SK-N-SH (cell line): ENCODE data around the gene SMIM34. TPM values are rescaled to one million over a fixed set of nuclear protein-coding genes. Genes with fewer than 3 reads are reported as not detected.

Source experiments
- CTCF ChIA-PET: fragments of 300-600, 350-600 bp; formaldehyde crosslinking; extraction: SDS; loops from one replicate; lab custom pipeline; 2021; lab: Yijun Ruan, JAX
- POLR2A ChIA-PET: fragments of 350-600 bp; sonication (Branson Sonifier 250); formaldehyde crosslinking; extraction: SDS; loops from one replicate; lab custom pipeline; 2020; ENCODE audit warnings: antibody characterized with exemption, inconsistent platforms; lab: Yijun Ruan, JAX
- DNase-seq: peaks from one replicate; pipeline ENCODE4 v3.0.0; 2012
- H2AFZ ChIP-seq: fragments of 200-600 bp; sonication (generic); 2 replicates; pipeline ENCODE4 v1.8.1; 2016; ENCODE audit warnings: antibody characterized with exemption, mild to moderate bottlenecking, low read depth
- H3F3A ChIP-seq: fragments of 200-600 bp; sonication (generic); replicated peaks from 2 replicates; pipeline ENCODE3; 2016; ENCODE audit warnings: antibody characterized with exemption, mild to moderate bottlenecking; ENCODE audit not compliant: insufficient read depth
- H3K27ac ChIP-seq, 2 experiments: fragments of 200-500 bp in 1 of 2; fragments of 200-600 bp in 1 of 2; sonication (Bioruptor generic) in 1 of 2; sonication (generic), shearing (Covaris generic) in 1 of 2; 2 replicates each; pipeline versions ENCODE4 v1.5.1 to v1.6.1; 2014 to 2016; ENCODE audit warnings: low read depth in 2 of 2, inconsistent platforms in 1 of 2, low read length in 1 of 2, mild to moderate bottlenecking in 1 of 2, mixed read lengths in 1 of 2
- H3K27me3 ChIP-seq: fragments of 200-600 bp; sonication (generic), shearing (Covaris generic); 2 replicates; pipeline ENCODE4 v1.6.1; 2016; ENCODE audit warnings: mixed run types; ENCODE audit not compliant: insufficient read depth
- H3K36me3 ChIP-seq, 2 experiments: fragments of 200-500 bp in 1 of 2; fragments of 200-600 bp in 1 of 2; sonication (Bioruptor generic) in 1 of 2; sonication (generic) in 1 of 2; replicated peaks in 1 of 2; 2 replicates each; pipeline versions ENCODE3 to v1.5.1; 2014 to 2016; ENCODE audit warnings: low read length in 1 of 2, mild to moderate bottlenecking in 1 of 2; ENCODE audit not compliant: insufficient read depth in 2 of 2, control insufficient read depth in 1 of 2
- H3K4me1 ChIP-seq, 2 experiments: fragments of 200-500 bp in 1 of 2; fragments of 200-600 bp in 1 of 2; sonication (Bioruptor generic) in 1 of 2; sonication (generic), shearing (Covaris generic) in 1 of 2; 2 replicates each; pipeline versions ENCODE4 v1.5.1 to v1.6.1; 2014 to 2016; ENCODE audit warnings: low read depth in 1 of 2, low read length in 1 of 2, mixed run types in 1 of 2; ENCODE audit not compliant: insufficient read depth in 2 of 2, control insufficient read depth in 1 of 2
- H3K4me2 ChIP-seq: fragments of 200-600 bp; sonication (generic), shearing (Covaris generic); 2 replicates; pipeline ENCODE4 v1.6.1; 2017; ENCODE audit warnings: mixed run types
- H3K4me3 ChIP-seq, 2 experiments: fragments of 200-500 bp in 1 of 2; fragments of 200-600 bp in 1 of 2; sonication (Bioruptor generic) in 1 of 2; sonication (generic), shearing (Covaris generic) in 1 of 2; 2 replicates each; pipeline versions ENCODE4 v1.5.1 to v1.8.1; 2014 to 2016; ENCODE audit warnings: low read depth in 2 of 2, inconsistent platforms in 1 of 2, low read length in 1 of 2, mild to moderate bottlenecking in 1 of 2, mixed read lengths in 1 of 2, moderate library complexity in 1 of 2
- H3K79me2 ChIP-seq: fragments of 200-600 bp; sonication (generic); 2 replicates; pipeline ENCODE4 v1.8.1; 2017; ENCODE audit warnings: mild to moderate bottlenecking; ENCODE audit not compliant: insufficient read depth
- H3K9ac ChIP-seq: fragments of 200-600 bp; sonication (generic); 2 replicates; pipeline ENCODE4 v1.6.1; 2017; ENCODE audit warnings: mixed run types
- H3K9me2 ChIP-seq: fragments of 200-600 bp; sonication (generic); 2 replicates; pipeline ENCODE4 v1.6.1; 2017; ENCODE audit warnings: mixed run types
- H3K9me3 ChIP-seq: fragments of 200-600 bp; sonication (generic); 2 replicates; pipeline ENCODE4 v1.6.1; 2017; ENCODE audit warnings: mixed run types, mild to moderate bottlenecking, moderate library complexity
- H4K20me1 ChIP-seq: fragments of 200-600 bp; sonication (generic); 2 replicates; pipeline ENCODE4 v1.6.1; 2017; ENCODE audit warnings: mild to moderate bottlenecking, mixed run types; ENCODE audit not compliant: insufficient read depth
- CHD2 ChIP-seq: fragments of 150-350 bp; IDR thresholded peaks from 2 replicates; pipeline ENCODE4 v1.6.1; 2018; ENCODE audit warnings: low read length; ENCODE audit not compliant: partially characterized antibody
- EP300 ChIP-seq, 2 experiments: IDR thresholded peaks; 2 replicates each; pipeline versions ENCODE4 v1.4.0 to v1.6.1; 2012; ENCODE audit warnings: borderline replicate concordance in 1 of 2, low read depth in 1 of 2, low read length in 1 of 2
- FOXJ3 ChIP-seq: sonication (generic); formaldehyde crosslinking; IDR thresholded peaks from 2 replicates; pipeline ENCODE4 v1.5.1; 2020; ENCODE audit warnings: mild to moderate bottlenecking, missing genetic modification reagents
- GABPA ChIP-seq: IDR thresholded peaks from 2 replicates; pipeline ENCODE4 v1.4.0; 2012; ENCODE audit warnings: low read depth, mild to moderate bottlenecking
- JUND ChIP-seq: IDR thresholded peaks from 2 replicates; pipeline ENCODE4 v1.4.0; 2012
- MEF2A ChIP-seq: IDR thresholded peaks from 2 replicates; pipeline ENCODE4 v1.4.0; 2012; ENCODE audit warnings: low read depth, borderline replicate concordance
- NFIC ChIP-seq: IDR thresholded peaks from 2 replicates; pipeline ENCODE4 v1.4.0; 2012; ENCODE audit warnings: borderline replicate concordance
- NRF1 ChIP-seq: IDR thresholded peaks from 2 replicates; pipeline ENCODE4 v1.6.1; 2012; ENCODE audit warnings: low read depth, mild to moderate bottlenecking, low read length
- POLR2AphosphoS5 ChIP-seq: IDR thresholded peaks from 2 replicates; pipeline ENCODE4 v1.6.1; 2012; ENCODE audit warnings: low read depth, low read length
- SMC3 ChIP-seq: IDR thresholded peaks from 2 replicates; pipeline ENCODE4 v1.6.1; 2012; ENCODE audit warnings: low read depth, low read length, improper control_type of control experiment
- TEAD4 ChIP-seq: IDR thresholded peaks from 2 replicates; pipeline ENCODE4 v1.4.0; 2012; ENCODE audit warnings: mild to moderate bottlenecking, borderline replicate concordance; ENCODE audit not compliant: insufficient read depth
- WGBS: methylation state at CpG from one replicate; pipeline ENCODE4 v1.1.6; 2017; ENCODE audit warnings: low lambda C conversion rate; 5-methylcytosine and 5-hydroxymethylcytosine counted together
- polyA plus RNA-seq, 3 experiments: library from polyadenylated mRNA; depleted of rRNA; stranded (reverse); fragments of >200 nt; gene quantifications; 2 replicates each; pipeline ENCODE4 v1.2.3, GENCODE V29; 2012
- TF ChIP-seq, protein P1 (sequence below): IDR thresholded peaks from 2 replicates; pipeline ENCODE4; 2012
- TF ChIP-seq, protein P2 (sequence below): IDR thresholded peaks from 2 replicates; pipeline ENCODE4 v1.4.0; 2012; ENCODE audit warnings: low read depth, borderline replicate concordance
- TF ChIP-seq, protein P3 (sequence below): IDR thresholded peaks from 2 replicates; pipeline ENCODE4 v1.4.0; 2012; ENCODE audit warnings: low read depth, borderline replicate concordance
- TF ChIP-seq, protein P4 (sequence below): IDR thresholded peaks from 2 replicates; pipeline ENCODE4 v1.6.1; 2012; ENCODE audit warnings: mild to moderate bottlenecking, low read depth, low read length, moderate library complexity

The SMIM34 gene
- polyA plus RNA-seq, 1 of the 3 experiments (the other 2 are of a cell fraction): not detected

DNA sequence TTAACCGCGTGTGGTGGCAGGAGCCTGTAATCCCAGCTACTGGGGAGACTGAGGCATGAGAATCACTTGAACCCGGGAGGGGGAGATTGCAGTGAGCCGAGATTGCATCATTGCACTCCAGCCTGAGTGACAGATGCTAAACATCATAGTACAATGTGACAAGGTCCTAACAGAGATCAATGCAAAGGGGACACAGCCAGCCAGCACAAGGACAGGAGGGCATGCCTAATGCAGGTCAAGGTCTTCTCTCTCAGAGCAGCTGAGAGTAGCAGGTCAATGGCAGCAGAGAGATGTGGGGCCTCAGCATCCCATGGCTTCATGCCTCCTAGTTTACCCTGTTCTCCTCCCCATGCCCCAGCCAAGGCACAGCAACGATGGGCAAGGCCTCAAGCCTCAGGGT is 51.4 kb downstream of the SMIM34 start:
- Histone ChIP-seq H3K27ac (no peak overlapping the region), H3K9me2 (no peaks in the 10 kb centered on the region), H3K27me3 (no peaks in the 10 kb centered on the region; the same call in 1 of the 2 replicates), H3K79me2 (no peaks in the 10 kb centered on the region), H3K9ac (no peak overlapping the region), H2AFZ (no peak overlapping the region), H3K4me3 (no peak overlapping the region), H3K4me2 (no peak overlapping the region), H3K9me3 (no peaks in the 10 kb centered on the region), H3K4me1 (no peaks in the 10 kb centered on the region), H4K20me1 (no peaks in the 10 kb centered on the region)
- POLR2A ChIA-PET: no interaction called here
- WGBS: 72% methylated on average over 5 of the region's 5 CpGs
- CTCF ChIA-PET: interaction anchor here (2.7 kb wide), 1 partner anchor 10 kb away, joined by 13 read pairs; no protein-coding TSS in a partner anchor
- no peak for DNase-seq
- TF ChIP-seq, protein P1, sequence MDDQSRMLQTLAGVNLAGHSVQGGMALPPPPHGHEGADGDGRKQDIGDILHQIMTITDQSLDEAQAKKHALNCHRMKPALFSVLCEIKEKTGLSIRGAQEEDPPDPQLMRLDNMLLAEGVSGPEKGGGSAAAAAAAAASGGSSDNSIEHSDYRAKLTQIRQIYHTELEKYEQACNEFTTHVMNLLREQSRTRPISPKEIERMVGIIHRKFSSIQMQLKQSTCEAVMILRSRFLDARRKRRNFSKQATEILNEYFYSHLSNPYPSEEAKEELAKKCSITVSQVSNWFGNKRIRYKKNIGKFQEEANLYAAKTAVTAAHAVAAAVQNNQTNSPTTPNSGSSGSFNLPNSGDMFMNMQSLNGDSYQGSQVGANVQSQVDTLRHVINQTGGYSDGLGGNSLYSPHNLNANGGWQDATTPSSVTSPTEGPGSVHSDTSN: no peak
- TF ChIP-seq, protein P2, sequence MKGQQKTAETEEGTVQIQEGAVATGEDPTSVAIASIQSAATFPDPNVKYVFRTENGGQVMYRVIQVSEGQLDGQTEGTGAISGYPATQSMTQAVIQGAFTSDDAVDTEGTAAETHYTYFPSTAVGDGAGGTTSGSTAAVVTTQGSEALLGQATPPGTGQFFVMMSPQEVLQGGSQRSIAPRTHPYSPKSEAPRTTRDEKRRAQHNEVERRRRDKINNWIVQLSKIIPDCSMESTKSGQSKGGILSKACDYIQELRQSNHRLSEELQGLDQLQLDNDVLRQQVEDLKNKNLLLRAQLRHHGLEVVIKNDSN: no peak
- TF ChIP-seq, protein P3, sequence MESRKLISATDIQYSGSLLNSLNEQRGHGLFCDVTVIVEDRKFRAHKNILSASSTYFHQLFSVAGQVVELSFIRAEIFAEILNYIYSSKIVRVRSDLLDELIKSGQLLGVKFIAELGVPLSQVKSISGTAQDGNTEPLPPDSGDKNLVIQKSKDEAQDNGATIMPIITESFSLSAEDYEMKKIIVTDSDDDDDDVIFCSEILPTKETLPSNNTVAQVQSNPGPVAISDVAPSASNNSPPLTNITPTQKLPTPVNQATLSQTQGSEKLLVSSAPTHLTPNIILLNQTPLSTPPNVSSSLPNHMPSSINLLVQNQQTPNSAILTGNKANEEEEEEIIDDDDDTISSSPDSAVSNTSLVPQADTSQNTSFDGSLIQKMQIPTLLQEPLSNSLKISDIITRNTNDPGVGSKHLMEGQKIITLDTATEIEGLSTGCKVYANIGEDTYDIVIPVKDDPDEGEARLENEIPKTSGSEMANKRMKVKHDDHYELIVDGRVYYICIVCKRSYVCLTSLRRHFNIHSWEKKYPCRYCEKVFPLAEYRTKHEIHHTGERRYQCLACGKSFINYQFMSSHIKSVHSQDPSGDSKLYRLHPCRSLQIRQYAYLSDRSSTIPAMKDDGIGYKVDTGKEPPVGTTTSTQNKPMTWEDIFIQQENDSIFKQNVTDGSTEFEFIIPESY: no peak
- no peak for TF ChIP-seq CHD2
- no peak for TF ChIP-seq TEAD4
- TF ChIP-seq, protein P4, sequence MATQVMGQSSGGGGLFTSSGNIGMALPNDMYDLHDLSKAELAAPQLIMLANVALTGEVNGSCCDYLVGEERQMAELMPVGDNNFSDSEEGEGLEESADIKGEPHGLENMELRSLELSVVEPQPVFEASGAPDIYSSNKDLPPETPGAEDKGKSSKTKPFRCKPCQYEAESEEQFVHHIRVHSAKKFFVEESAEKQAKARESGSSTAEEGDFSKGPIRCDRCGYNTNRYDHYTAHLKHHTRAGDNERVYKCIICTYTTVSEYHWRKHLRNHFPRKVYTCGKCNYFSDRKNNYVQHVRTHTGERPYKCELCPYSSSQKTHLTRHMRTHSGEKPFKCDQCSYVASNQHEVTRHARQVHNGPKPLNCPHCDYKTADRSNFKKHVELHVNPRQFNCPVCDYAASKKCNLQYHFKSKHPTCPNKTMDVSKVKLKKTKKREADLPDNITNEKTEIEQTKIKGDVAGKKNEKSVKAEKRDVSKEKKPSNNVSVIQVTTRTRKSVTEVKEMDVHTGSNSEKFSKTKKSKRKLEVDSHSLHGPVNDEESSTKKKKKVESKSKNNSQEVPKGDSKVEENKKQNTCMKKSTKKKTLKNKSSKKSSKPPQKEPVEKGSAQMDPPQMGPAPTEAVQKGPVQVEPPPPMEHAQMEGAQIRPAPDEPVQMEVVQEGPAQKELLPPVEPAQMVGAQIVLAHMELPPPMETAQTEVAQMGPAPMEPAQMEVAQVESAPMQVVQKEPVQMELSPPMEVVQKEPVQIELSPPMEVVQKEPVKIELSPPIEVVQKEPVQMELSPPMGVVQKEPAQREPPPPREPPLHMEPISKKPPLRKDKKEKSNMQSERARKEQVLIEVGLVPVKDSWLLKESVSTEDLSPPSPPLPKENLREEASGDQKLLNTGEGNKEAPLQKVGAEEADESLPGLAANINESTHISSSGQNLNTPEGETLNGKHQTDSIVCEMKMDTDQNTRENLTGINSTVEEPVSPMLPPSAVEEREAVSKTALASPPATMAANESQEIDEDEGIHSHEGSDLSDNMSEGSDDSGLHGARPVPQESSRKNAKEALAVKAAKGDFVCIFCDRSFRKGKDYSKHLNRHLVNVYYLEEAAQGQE: no peak
- no peak for TF ChIP-seq POLR2AphosphoS5
- TF ChIP-seq EP300 (IDR thresholded peaks at IDR 0.05; ENCODE audit: borderline replicate concordance in 1 of 2, low read depth in 1 of 2, low read length in 1 of 2): no peak
- no peak for TF ChIP-seq NRF1
- no peak for TF ChIP-seq NFIC
- TF ChIP-seq GABPA: no peak
- no peak for TF ChIP-seq SMC3
- no peak for TF ChIP-seq FOXJ3 (CRISPR knock-in tag)
- no peak for TF ChIP-seq MEF2A
- no peak for TF ChIP-seq JUND
- TF ChIP-seq, all 33 proteins: peak for 0
- Histone ChIP-seq H3F3A (no peaks in the 10 kb centered on the region), H3K36me3 (no peaks in the 10 kb centered on the region)
